HUDEP-2 (cell line): Measurements from ENCODE around the gene PTPN20.
A peak's percentile ranks its signal among the peaks of the same experiment; 100 is the strongest.
"Not testable (repeated sequence)": the region's sequence is repeated elsewhere in the genome, so short reads cannot be mapped to it uniquely, and the experiment has no call there.

Experiments used
- DNase-seq, 76 experiments: peaks; one replicate each; lab custom pipeline; 2025; ENCODE audit not compliant: unreplicated experiment in 76 of 76; lab: John Stamatoyannopoulos, UW

PTPN20 gene

DNA sequence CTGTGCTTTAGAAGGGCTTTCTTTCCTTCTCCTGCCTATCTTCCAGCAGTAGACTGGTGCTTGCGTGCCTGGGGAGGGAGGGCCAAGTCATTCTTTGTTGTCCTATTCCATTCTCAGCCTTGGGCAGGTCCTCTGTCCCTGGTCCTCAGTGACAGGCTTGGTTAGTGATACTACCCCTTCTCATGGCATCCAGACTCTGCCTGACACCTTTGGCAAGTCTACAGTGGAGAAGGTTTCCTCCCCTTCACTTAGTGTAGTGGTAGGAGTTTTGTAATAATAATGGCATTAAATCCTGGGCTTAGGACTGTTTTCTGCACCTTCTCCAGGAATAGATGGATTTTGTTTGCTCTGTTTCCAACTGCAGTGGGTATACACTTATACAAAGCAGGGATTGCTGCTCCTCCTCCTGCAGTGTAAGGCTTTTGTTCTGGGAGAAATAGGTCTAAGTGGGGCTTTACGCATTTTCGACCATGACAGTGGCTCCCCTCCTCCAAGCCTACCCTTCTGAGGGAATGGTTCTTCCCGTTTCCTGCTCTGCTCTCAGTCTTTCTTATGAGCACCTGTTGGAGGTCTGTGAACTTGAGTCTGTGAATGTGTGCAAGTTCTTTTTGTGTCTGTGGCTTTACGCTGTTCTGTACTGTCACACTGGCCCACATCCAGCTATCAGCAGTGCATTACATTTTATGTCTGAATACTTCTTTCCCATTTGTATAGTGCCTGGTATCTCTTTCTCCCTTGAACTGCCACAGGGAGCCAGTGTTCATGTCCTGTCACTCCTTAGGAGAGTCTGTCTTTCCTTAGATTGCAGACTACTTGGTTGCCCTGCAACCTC is 37.7 kb downstream of the PTPN20 start:
- DNase-seq: not testable (repeated sequence)

DNA sequence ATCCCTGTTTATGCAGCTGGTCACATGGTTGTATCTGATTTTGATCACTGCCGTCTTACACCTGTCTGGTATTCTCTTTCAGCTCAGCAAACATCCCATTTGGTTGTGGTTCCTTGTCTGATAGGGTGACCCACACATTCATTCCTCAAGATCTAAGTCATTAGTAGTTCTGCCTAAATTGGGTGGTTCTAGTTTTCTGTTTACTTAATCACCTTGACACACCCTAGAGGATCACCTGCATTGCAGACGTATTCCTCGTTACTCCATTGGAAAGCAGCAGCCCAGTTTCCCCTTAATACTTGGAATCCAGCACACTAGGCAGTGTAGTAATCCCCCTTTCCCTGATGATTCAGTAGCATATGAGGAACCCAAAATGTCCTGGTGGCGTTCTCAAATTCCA is 41.3 kb downstream of the PTPN20 start:
- DNase-seq: not testable (repeated sequence)

DNA sequence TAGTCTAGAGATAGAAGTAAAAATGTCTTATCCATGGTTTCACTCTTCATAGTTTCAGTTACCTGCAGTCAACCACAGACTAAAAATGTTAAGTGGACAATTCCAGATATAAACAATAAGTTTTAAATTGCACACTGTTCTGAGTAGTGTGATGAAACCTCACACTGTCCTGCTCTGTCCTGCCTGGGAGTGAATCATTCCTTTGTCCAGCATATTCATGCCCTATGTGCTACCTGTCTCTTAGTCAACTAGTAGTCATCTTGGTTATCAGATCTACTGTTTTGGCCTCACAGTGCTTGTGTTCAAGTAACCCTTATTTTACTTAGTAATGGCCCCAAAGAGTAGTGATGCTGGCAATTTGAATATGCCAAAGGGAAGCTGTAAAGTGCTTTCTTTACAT is 49.5 kb downstream of the PTPN20 start:
- DNase-seq: not testable (repeated sequence)

DNA sequence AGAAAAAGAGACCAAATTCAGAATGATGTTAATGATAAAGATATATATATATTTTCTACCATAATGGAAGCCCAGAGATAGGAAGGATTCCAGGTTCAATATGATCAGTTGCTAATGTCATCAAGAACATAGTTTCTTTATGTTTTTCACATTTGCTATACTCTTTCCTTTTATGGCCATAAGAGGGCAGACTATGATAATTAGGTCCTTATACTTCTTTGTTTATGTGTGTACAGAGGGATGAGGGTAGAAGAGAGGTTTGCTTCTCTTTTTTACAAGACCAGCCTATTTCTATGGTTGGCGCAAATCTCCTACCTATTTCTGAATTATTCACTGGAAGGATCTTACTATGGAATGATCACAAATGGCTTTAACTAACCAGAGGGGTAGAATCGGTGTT is 52.1 kb downstream of the PTPN20 start:
- DNase-seq: not testable (repeated sequence)

DNA sequence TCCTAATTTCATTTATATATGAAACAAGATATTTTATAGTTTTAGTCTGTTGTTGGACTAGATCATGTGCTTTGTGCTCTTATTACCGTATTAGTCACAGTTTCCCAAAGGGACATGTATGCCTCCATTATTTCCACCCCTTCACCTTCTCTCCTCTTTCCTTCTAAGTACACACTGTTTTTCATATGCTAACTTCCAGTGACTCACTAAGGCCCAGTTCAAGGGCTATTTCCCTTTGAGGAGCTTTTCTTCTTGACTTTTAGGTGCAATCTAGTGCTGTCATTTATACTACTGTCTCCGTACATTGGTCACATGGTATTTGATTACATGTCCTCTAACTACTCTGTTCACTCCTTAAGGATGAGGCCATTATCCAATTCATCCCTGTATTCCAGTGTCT is 55.8 kb downstream of the PTPN20 start:
- not testable (repeated sequence) for DNase-seq

DNA sequence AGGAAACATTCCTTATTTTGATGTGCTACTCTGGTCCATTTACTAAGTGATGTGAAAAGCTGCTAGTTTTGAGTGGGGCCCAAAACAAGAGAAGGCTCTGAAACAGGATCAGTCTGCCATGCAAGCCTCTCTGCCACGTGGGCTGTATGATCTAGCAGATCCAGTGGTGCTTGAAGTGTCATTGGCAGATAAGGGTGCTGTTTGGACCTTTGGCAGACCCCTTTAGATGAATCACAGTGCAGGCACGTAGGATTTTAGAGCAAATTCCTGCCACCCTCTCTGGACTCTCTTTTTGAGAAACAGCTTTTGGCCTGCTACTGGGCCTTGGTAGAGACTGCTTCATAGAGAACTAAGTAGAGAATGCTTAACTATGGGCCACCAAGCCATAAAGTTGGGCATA is 69.0 kb downstream of the PTPN20 start:
- DNase-seq: not testable (repeated sequence)

DNA sequence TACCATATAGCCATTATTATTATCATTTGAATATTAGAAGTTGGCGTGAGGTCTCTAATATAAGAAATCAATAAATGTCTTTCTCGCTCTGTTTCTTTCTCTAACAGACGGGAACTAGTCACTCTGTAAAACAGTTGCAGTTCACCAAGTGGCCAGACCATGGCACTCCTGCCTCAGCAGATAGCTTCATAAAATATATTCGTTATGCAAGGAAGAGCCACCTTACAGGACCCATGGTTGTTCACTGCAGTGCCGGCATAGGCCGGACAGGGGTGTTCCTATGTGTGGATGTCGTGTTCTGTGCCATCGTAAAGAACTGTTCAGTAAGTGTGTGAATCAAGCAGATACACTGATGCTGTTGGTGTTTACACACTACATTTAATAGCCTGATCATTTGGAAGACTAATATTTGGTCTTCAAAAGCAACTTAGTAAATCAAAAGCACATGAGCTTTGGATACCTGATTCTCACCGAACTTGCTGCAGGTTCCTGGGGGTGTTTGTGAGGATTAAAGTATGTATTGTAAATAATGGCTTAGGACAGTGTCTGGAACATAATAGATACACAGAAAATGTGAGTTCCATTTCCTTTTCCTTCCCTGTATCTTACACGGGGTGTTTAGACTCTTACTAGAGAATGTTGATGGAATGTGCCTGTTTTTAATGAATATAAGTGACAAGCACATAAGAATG is 76.2 kb downstream of the PTPN20 start:
- not testable (repeated sequence) for DNase-seq

DNA sequence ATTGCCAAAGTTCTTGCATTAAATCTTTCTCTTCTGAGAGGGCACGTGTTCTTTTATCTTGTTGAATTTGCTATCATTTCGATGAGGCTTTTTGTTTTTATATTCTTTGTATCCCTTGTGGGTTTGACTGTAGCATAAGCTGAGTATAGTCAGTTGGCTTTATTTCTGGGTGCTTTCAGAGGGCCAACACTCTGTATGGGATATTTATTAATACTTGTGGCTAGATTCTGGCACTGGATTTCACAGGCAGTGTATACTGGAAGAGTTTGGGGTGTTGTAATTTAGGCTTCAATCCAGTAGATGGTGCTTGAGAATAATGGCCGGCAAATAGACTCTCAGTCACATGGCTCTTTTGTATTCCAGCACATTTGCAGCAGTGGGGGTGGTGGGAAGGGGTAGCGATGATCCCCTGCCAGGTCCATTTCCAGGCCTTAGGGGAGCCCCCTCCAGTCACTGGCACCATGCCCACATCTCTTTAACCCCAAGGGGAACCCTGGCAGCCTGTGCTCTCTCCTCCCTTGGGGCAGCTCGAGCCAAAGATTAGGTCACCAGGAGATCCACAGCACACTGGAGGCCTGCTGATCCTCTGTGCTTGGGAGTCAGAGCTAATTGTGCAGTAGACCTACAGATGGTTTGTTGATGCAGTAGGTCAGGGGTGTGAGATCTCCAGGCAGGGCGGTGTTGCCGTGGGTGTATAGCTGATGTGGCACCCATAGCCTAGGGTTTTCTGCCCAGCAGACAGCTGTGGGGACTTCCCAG is 81.8 kb downstream of the PTPN20 start:
- DNase-seq: peak in 8 of 76 experiments; percentile 2 to 29 (median 6)

DNA sequence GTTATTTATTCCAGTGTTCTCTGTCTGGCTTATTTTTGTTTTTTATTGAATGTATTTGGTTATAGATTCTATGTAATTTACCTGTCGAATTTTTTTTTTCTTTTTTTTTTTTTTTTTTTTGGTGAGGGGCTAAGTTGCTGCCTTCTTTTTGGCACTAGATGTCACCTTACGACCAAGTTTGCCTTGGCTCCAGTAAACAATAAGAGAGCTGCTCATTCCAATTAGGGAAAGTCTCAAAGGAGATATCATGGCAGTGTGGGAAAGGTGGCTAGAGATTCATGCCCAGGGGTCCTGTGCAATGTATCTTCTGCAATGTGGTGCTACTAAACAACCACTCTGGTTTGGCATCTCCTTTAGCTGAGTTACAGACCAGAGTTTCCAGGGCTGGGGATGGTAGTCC is 84.0 kb downstream of the PTPN20 start:
- no peak for DNase-seq

DNA sequence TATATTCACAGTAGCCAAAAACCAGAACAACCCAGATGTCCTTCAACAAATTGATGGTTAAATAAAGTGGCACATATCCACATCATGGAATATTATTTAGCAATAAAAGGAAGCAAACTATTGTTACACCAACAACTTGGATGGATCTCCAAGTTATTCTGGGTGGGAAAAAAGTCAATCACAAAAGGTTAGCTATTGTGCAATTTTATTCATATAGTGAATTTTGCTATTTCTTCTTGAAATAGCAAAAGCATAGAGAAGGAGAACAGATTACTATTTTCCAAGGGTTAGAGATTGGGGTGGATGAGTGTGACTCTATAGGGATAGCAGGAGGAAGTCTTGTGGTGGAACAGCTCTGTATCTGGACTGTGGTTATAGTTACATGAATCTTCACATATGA is 87.0 kb downstream of the PTPN20 start:
- DNase-seq: no peak

DNA sequence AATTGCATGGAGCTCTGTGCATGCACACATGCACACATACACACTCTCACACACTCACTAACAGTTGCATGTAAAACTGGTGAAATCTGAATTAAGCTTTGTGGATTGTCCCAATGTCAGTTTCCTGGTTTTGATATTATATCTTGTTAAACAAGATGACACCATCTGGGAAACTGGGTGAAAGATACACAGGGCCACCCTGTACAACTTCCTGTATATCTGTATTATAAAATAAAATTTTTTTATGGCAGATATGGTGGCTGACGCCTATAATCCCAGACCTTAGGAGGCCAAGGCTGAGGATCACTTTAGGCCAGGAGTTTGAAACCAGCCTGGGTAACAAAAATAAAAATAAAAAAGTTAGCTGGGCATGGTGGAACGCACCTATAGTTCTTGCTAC is 87.4 kb downstream of the PTPN20 start:
- DNase-seq: no peak

DNA sequence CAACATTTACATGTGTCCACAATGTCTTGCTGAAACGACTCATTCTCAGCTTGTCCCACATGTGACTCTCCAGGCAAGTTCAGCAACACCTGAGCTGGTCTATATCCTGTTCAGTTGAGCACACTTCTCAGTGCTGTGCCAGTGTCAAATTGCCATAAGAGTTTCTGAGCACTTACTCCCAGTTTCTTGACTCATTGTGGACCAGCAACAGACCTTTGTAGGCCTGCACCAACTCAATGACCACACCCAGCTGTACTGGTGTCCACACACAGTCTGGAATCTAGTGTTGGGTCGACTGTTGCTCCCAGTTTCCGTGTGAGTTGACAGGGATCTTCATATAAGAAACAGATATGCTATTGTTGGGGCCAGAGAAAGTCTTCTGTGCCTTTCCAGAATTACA is 88.0 kb downstream of the PTPN20 start:
- DNase-seq: no peak

DNA sequence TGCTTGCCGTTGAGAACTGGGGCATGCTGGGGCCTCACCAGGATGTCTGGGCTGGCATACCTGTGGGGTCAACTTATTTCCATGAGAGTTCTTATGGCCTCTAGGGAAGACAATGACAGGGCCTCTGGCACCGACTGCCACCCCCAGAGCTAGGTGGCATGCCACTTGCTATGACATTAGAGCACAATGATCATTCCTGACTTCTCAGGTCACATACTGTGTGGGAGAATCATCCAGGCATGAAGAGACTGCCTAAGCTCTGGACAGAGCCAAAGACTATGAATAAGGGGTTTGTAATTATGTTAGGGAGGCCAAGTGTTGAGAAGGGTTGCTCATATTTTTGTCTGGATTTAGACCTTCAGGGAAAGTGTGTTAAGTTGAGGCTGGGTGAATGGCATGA is 97.5 kb downstream of the PTPN20 start:
- DNase-seq: no peak

DNA sequence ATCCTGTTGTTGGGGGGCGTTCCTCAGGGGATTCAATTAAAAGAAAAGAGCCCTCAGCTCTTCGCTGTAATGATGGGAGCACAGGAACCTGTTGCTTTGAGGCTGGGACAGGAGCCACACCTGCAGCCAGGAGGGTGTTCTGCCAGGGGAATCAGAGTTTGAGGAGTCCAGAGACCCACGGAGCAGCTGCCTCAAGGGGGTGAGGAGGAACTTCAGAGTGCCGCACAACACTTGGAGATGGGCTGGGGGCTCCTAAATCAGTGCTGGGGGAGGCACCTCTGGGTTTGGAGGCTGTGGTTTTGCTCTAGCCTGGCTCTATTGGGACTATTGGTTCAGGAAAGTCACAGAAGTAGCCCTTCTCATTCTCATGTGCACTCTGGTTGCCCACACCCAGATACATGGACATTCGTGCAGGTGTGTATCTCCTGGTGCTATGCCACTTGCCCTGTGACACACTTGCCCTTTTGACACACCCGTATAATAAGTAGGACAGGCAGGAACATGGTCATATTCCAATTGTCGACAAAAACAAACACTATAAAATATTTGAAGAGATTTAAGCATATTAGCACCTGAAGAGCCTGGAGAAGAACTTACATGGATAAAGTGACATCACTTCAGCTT is 98.1 kb downstream of the PTPN20 start:
- DNase-seq: no peak

DNA sequence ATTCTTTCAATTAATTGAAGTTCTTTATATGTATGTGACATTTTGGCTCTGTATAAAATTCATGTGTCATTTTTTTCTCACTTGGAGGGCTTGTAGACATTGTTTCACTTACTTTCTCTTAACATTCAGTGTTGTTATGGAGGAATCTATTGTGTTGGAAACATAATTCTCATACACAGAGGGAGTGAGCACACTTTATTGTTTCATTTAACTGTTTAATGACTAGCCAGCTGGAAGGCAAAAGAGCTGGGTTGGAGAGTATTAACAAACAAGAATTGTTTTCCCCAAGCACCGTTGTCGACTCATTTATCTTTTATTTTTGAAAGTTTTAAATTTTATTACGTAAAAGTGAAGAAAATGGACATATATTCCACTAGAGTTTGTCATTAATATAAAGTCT is 98.8 kb downstream of the PTPN20 start:
- no peak for DNase-seq

DNA sequence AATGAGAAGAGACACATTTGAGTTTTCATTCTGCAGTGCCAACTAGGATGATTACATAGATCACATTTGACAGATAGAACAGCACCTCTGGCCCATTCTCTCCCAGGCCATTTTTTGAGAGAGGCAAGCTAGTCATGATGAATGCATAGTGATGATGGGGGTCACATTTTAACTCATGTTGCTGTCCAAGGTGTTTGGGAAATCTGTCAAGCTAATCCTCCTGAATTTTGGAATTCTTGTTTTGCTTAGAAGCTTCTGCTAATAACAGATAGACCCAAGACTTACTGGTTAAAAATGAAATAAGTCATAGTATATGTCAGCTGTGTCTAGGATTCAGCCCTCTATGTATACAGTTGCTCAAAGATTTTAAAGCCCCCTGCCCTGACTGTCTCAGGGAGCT is 101.0 kb downstream of the PTPN20 start:
- DNase-seq: no peak

DNA sequence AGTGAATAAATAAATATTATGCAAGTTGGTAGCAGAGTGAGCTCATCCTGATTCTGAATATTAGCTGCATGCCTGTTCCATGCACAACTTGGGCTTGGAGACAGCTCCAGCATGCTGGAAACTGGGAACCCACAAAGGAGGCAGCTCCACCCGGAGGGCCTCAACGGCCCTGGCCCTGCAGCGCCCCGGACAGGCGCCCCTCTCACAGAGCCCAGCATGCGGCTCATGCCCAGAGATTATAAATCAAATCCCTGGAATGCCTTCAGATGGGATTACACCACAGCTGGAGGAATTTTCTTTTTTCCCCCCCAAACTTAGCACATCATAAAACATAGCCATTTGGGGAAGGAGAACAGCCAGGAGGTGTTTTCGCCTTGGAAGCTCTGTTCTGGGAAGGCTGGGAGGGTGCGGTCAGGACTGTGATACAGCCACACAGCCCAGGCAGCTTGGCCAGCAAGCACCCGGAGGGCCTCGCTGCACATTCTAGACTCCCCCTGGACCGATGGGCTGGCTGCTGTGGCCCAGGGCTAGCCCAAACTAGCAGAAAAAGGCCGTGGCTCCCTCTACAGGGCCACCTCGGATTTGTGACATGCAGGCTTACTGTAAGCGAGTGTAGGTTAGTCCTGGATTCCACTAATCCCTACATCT is 102.4 kb downstream of the PTPN20 start:
- no peak for DNase-seq

DNA sequence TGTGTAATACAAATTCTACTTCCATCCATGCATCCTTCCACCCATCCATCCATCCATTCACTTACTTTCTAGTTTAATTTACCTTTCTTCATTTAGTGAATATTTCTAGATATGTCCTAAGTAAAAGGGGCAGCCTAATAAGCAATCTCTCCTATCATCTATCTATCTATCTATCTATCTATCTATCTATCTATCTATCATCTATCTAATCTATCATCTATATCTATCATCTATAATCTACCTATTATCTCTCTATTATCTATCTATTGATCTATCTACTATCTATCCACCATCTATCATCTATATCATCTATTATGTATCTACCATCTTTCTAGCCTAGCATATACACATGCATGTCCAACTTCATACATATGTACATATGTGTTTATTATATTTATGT is 104.2 kb downstream of the PTPN20 start:
- DNase-seq: no peak

DNA sequence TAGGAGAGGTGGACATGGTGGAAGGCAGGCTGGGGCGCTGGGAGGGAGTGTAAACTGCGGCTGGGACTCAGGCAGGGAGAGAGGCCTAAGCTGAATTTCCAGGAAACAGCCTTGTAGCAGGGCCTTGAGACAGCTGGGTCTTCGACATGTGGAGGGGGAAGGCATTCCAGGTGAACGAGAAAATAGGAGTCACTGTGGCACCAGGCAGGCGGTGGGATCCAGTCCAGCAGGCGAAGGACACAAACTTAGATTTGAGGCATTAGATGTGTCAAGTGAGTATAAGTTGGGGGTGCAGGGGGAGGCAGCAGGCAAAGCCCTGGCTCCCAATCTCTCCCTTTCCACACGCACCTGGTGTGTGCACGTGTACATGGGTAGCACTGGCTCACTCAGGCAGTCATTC is 105.3 kb downstream of the PTPN20 start:
- no peak for DNase-seq

DNA sequence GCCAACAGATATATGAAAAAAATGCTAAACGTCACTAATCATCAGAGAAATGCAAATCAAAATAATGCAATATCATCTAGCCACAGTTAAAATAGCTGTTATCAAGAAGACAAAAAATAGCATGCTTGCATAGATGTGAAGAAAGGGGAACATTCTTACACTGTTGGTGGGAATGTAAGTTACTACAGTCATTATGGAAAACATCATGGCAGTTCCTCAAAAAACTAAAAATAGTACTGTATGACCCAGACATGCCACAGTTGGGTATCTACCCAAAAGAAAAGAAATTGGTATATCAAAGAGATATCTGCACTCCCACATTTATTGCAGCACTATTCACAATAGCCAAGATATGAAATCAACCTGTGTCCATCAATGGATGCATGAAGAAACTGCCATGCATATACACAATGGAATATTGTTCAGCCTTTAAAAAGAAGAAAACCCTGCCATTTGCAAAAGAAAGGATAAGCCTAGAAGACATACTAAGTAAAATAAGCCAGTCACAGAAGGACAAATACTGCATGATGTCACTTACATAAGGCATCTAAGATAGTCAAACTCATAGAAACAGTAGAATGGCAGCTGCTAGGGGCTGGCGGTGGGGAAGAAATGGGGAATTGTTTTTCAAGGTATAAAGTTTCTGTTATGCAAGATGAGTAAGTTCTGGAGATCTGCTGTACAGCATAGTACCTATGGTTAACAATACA is 107.0 kb downstream of the PTPN20 start:
- no peak for DNase-seq
